K562 treated with DMSO at 1 percent for 24 hours (cell line): Measurements from ENCODE around the gene KIF16B. TPM values are rescaled to one million over a fixed set of nuclear protein-coding genes. Genes with fewer than 3 reads are reported as not detected.

Experiments used
- total RNA-seq: library from RNA; unstranded; fragments of 300-600 nt; gene quantifications from 2 replicates; pipeline ENCODE4 v1.2.3, GENCODE V29; 2022; ENCODE audit warnings: low read depth; ENCODE audit not compliant: insufficient read depth

The KIF16B gene, protein sequence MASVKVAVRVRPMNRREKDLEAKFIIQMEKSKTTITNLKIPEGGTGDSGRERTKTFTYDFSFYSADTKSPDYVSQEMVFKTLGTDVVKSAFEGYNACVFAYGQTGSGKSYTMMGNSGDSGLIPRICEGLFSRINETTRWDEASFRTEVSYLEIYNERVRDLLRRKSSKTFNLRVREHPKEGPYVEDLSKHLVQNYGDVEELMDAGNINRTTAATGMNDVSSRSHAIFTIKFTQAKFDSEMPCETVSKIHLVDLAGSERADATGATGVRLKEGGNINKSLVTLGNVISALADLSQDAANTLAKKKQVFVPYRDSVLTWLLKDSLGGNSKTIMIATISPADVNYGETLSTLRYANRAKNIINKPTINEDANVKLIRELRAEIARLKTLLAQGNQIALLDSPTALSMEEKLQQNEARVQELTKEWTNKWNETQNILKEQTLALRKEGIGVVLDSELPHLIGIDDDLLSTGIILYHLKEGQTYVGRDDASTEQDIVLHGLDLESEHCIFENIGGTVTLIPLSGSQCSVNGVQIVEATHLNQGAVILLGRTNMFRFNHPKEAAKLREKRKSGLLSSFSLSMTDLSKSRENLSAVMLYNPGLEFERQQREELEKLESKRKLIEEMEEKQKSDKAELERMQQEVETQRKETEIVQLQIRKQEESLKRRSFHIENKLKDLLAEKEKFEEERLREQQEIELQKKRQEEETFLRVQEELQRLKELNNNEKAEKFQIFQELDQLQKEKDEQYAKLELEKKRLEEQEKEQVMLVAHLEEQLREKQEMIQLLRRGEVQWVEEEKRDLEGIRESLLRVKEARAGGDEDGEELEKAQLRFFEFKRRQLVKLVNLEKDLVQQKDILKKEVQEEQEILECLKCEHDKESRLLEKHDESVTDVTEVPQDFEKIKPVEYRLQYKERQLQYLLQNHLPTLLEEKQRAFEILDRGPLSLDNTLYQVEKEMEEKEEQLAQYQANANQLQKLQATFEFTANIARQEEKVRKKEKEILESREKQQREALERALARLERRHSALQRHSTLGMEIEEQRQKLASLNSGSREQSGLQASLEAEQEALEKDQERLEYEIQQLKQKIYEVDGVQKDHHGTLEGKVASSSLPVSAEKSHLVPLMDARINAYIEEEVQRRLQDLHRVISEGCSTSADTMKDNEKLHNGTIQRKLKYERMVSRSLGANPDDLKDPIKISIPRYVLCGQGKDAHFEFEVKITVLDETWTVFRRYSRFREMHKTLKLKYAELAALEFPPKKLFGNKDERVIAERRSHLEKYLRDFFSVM (N-terminal part only)
- 7.5 and 8.2 TPM in 2 replicates for total RNA-seq

GRCh38 chr20:16573001-16573965, at the start of gene KIF16B:
KIF16B (minus strand) TSS chr20:16573448; CDS start chr20:16573275, 173 bp downstream.

Other genes starting within 250 kb of the KIF16B start
- 26.2 and 29.5 TPM in 2 replicates for gene SNRPB2, start 156.6 kb upstream of the KIF16B start, total RNA-seq
- not detected in 2 replicates for gene OTOR, start 174.9 kb upstream of the KIF16B start, total RNA-seq